SK-N-SH (cell line): Measurements from ENCODE around the gene SMIM41. TPM values are rescaled to one million over a fixed set of nuclear protein-coding genes. Genes with fewer than 3 reads are reported as not detected.

Experiments used
- CTCF ChIA-PET: fragments of 300-600, 350-600 bp; formaldehyde crosslinking; extraction: SDS; loops from one replicate; lab custom pipeline; 2021; lab: Yijun Ruan, JAX
- POLR2A ChIA-PET: fragments of 350-600 bp; sonication (Branson Sonifier 250); formaldehyde crosslinking; extraction: SDS; loops from one replicate; lab custom pipeline; 2020; ENCODE audit warnings: antibody characterized with exemption, inconsistent platforms; lab: Yijun Ruan, JAX
- DNase-seq: peaks from one replicate; pipeline ENCODE4 v3.0.0; 2012
- H2AFZ ChIP-seq: fragments of 200-600 bp; sonication (generic); 2 replicates; pipeline ENCODE4 v1.8.1; 2016; ENCODE audit warnings: antibody characterized with exemption, mild to moderate bottlenecking, low read depth
- H3F3A ChIP-seq: fragments of 200-600 bp; sonication (generic); replicated peaks from 2 replicates; pipeline ENCODE3; 2016; ENCODE audit warnings: antibody characterized with exemption, mild to moderate bottlenecking; ENCODE audit not compliant: insufficient read depth
- H3K27ac ChIP-seq, 2 experiments: fragments of 200-500 bp in 1 of 2; fragments of 200-600 bp in 1 of 2; sonication (Bioruptor generic) in 1 of 2; sonication (generic), shearing (Covaris generic) in 1 of 2; 2 replicates each; pipeline versions ENCODE4 v1.5.1 to v1.6.1; 2014 to 2016; ENCODE audit warnings: low read depth in 2 of 2, inconsistent platforms in 1 of 2, low read length in 1 of 2, mild to moderate bottlenecking in 1 of 2, mixed read lengths in 1 of 2
- H3K27me3 ChIP-seq: fragments of 200-600 bp; sonication (generic), shearing (Covaris generic); 2 replicates; pipeline ENCODE4 v1.6.1; 2016; ENCODE audit warnings: mixed run types; ENCODE audit not compliant: insufficient read depth
- H3K36me3 ChIP-seq, 2 experiments: fragments of 200-500 bp in 1 of 2; fragments of 200-600 bp in 1 of 2; sonication (Bioruptor generic) in 1 of 2; sonication (generic) in 1 of 2; replicated peaks in 1 of 2; 2 replicates each; pipeline versions ENCODE3 to v1.5.1; 2014 to 2016; ENCODE audit warnings: low read length in 1 of 2, mild to moderate bottlenecking in 1 of 2; ENCODE audit not compliant: insufficient read depth in 2 of 2, control insufficient read depth in 1 of 2
- H3K4me1 ChIP-seq, 2 experiments: fragments of 200-500 bp in 1 of 2; fragments of 200-600 bp in 1 of 2; sonication (Bioruptor generic) in 1 of 2; sonication (generic), shearing (Covaris generic) in 1 of 2; 2 replicates each; pipeline versions ENCODE4 v1.5.1 to v1.6.1; 2014 to 2016; ENCODE audit warnings: low read depth in 1 of 2, low read length in 1 of 2, mixed run types in 1 of 2; ENCODE audit not compliant: insufficient read depth in 2 of 2, control insufficient read depth in 1 of 2
- H3K4me2 ChIP-seq: fragments of 200-600 bp; sonication (generic), shearing (Covaris generic); 2 replicates; pipeline ENCODE4 v1.6.1; 2017; ENCODE audit warnings: mixed run types
- H3K4me3 ChIP-seq, 2 experiments: fragments of 200-500 bp in 1 of 2; fragments of 200-600 bp in 1 of 2; sonication (Bioruptor generic) in 1 of 2; sonication (generic), shearing (Covaris generic) in 1 of 2; 2 replicates each; pipeline versions ENCODE4 v1.5.1 to v1.8.1; 2014 to 2016; ENCODE audit warnings: low read depth in 2 of 2, inconsistent platforms in 1 of 2, low read length in 1 of 2, mild to moderate bottlenecking in 1 of 2, mixed read lengths in 1 of 2, moderate library complexity in 1 of 2
- H3K79me2 ChIP-seq: fragments of 200-600 bp; sonication (generic); 2 replicates; pipeline ENCODE4 v1.8.1; 2017; ENCODE audit warnings: mild to moderate bottlenecking; ENCODE audit not compliant: insufficient read depth
- H3K9ac ChIP-seq: fragments of 200-600 bp; sonication (generic); 2 replicates; pipeline ENCODE4 v1.6.1; 2017; ENCODE audit warnings: mixed run types
- H3K9me2 ChIP-seq: fragments of 200-600 bp; sonication (generic); 2 replicates; pipeline ENCODE4 v1.6.1; 2017; ENCODE audit warnings: mixed run types
- H3K9me3 ChIP-seq: fragments of 200-600 bp; sonication (generic); 2 replicates; pipeline ENCODE4 v1.6.1; 2017; ENCODE audit warnings: mixed run types, mild to moderate bottlenecking, moderate library complexity
- H4K20me1 ChIP-seq: fragments of 200-600 bp; sonication (generic); 2 replicates; pipeline ENCODE4 v1.6.1; 2017; ENCODE audit warnings: mild to moderate bottlenecking, mixed run types; ENCODE audit not compliant: insufficient read depth
- CHD2 ChIP-seq: fragments of 150-350 bp; IDR thresholded peaks from 2 replicates; pipeline ENCODE4 v1.6.1; 2018; ENCODE audit warnings: low read length; ENCODE audit not compliant: partially characterized antibody
- EZH2phosphoT487 ChIP-seq: fragments of 200-600 bp; sonication (generic); IDR thresholded peaks from 2 replicates; pipeline ENCODE4 v1.6.1; 2017; ENCODE audit warnings: low read depth, mixed run types, mild to moderate bottlenecking, antibody characterized with exemption, moderate library complexity, borderline replicate concordance
- FOXJ3 ChIP-seq: sonication (generic); formaldehyde crosslinking; IDR thresholded peaks from 2 replicates; pipeline ENCODE4 v1.5.1; 2020; ENCODE audit warnings: mild to moderate bottlenecking, missing genetic modification reagents
- GABPA ChIP-seq: IDR thresholded peaks from 2 replicates; pipeline ENCODE4 v1.4.0; 2012; ENCODE audit warnings: low read depth, mild to moderate bottlenecking
- IRF3 ChIP-seq: fragments of 150-350 bp; IDR thresholded peaks from 2 replicates; pipeline ENCODE4 v1.6.1; 2016; ENCODE audit warnings: mild to moderate bottlenecking, low read depth, low read length
- JUND ChIP-seq: IDR thresholded peaks from 2 replicates; pipeline ENCODE4 v1.4.0; 2012
- MAX ChIP-seq: IDR thresholded peaks from 2 replicates; pipeline ENCODE4 v1.4.0; 2012; ENCODE audit warnings: low read depth
- NFIC ChIP-seq: IDR thresholded peaks from 2 replicates; pipeline ENCODE4 v1.4.0; 2012; ENCODE audit warnings: borderline replicate concordance
- REST ChIP-seq: IDR thresholded peaks from 2 replicates; pipeline ENCODE4 v1.6.1; 2012; ENCODE audit warnings: mild to moderate bottlenecking, low read depth, low read length, moderate library complexity
- RXRA ChIP-seq: IDR thresholded peaks from 2 replicates; pipeline ENCODE4 v1.4.0; 2012; ENCODE audit warnings: low read depth, mild to moderate bottlenecking, borderline replicate concordance
- SMC3 ChIP-seq: IDR thresholded peaks from 2 replicates; pipeline ENCODE4 v1.6.1; 2012; ENCODE audit warnings: low read depth, low read length, improper control_type of control experiment
- USF1 ChIP-seq: IDR thresholded peaks from 2 replicates; pipeline ENCODE4 v1.4.0; 2012; ENCODE audit warnings: low read depth, borderline replicate concordance
- ZBTB33 ChIP-seq: IDR thresholded peaks from 2 replicates; pipeline ENCODE4 v1.4.0; 2012; ENCODE audit warnings: low read depth, borderline replicate concordance
- WGBS: methylation state at CpG from one replicate; pipeline ENCODE4 v1.1.6; 2017; ENCODE audit warnings: low lambda C conversion rate; 5-methylcytosine and 5-hydroxymethylcytosine counted together
- polyA plus RNA-seq, 3 experiments: library from polyadenylated mRNA; depleted of rRNA; stranded (reverse); fragments of >200 nt; gene quantifications; 2 replicates each; pipeline ENCODE4 v1.2.3, GENCODE V29; 2012

Gene SMIM41
- polyA plus RNA-seq, 1 of the 3 experiments (the other 2 are of a cell fraction), result not detected

- H3K9me2 ChIP-seq, result no peaks in the 10 kb centered on the region
Observed at GRCh38 chr12:52055731-52056711, 23.5 kb upstream of the SMIM41 start.

GRCh38 chr12:52056801-52057637 is 22.5 kb upstream of the SMIM41 start:
- Histone ChIP-seq H4K20me1 (peaks cover 7% of the 10 kb centered on the region), H3K36me3 (peaks cover 0 to 4% of the 10 kb centered on the region in 2 experiments), H3K9me3 (no peaks in the 10 kb centered on the region), H3F3A (no peaks in the 10 kb centered on the region), H3K79me2 (no peaks in the 10 kb centered on the region), H3K9ac (no peak overlapping the region), H3K4me2 (no peak overlapping the region), H2AFZ (no peak overlapping the region), H3K27ac (no peak overlapping the region; a peak in 1 of 4 replicates), H3K9me2 (no peaks in the 10 kb centered on the region), H3K4me3 (no peak overlapping the region), H3K4me1 (peaks cover 0 to 12% of the 10 kb centered on the region in 2 experiments; a peak in 1 of 4 replicates), H3K27me3 (no peaks in the 10 kb centered on the region)
- WGBS, result 90% methylated on average over 21 of the region's 23 CpGs
- POLR2A ChIA-PET, result no interaction called here
- TF ChIP-seq USF1, result no peak
- no peak for TF ChIP-seq FOXJ3
- TF ChIP-seq RXRA, result no peak
- TF ChIP-seq NFIC, result no peak
- no peak for TF ChIP-seq JUND
- no peak for TF ChIP-seq REST
- no peak for TF ChIP-seq IRF3
- CTCF ChIA-PET, result interaction anchor here (0.7 to 15.6 kb wide), 4 partner anchors 11 to 30 kb away, joined by 3 to 279 read pairs (median 5); partner anchors contain the start of gene ATG101
- DNase-seq, result no peak

More at GRCh38 chr12:52055731-52056711, 23.5 kb upstream of the SMIM41 start:
- no peak for DNase-seq
- H3F3A ChIP-seq, result peaks cover 8% of the 10 kb centered on the region
- peaks cover 14% of the 10 kb centered on the region for H4K20me1 ChIP-seq
- H3K36me3 ChIP-seq, result peaks cover 0 to 4% of the 10 kb centered on the region in 2 experiments
- 88% methylated on average over 20 of the region's 27 CpGs for WGBS
- no peaks in the 10 kb centered on the region for H3K9me3 ChIP-seq
- ChIA-PET POLR2A (no interaction called here), CTCF (interaction anchor here (0.9 to 15.6 kb wide), 3 partner anchors 12 to 29 kb away, joined by 5 to 279 read pairs (median 5); partner anchors contain the start of gene ATG101)
- no peaks in the 10 kb centered on the region for H3K27me3 ChIP-seq
- H3K4me3 ChIP-seq, result no peak overlapping the region
- TF ChIP-seq NFIC (no peak), GABPA (no peak), MAX (no peak), SMC3 (no peak), CHD2 (no peak), ZBTB33 (no peak), EZH2phosphoT487 (no peak)
- no peak overlapping the region for H2AFZ ChIP-seq
- no peak overlapping the region for H3K9ac ChIP-seq
- peaks cover 0 to 14% of the 10 kb centered on the region in 2 experiments; a peak in 1 of 4 replicates for H3K4me1 ChIP-seq
- no peak overlapping the region for H3K4me2 ChIP-seq
- H3K27ac ChIP-seq, result no peak overlapping the region
- H3K79me2 ChIP-seq, result no peaks in the 10 kb centered on the region
